ENCODE data around the gene GPRC5C. TPM values are rescaled to one million over a fixed set of nuclear protein-coding genes. Genes with fewer than 3 reads are reported as not detected.

The GPRC5C gene
- total and polyA plus RNA-seq, 2 experiments from 2014 or later = 1.6 to 2.7 TPM

GRCh38 chr17:74449773-74450172 lies 17.9 kb downstream of the GPRC5C start:
- Histone ChIP-seq H3K4me3 (no peak overlapping the region), H3K9ac (no peak overlapping the region), H3K36me3 (ENCODE audit: low read depth) (no peaks in the 10 kb centered on the region), H3K9me3 (ENCODE audit: low read depth) (no peaks in the 10 kb centered on the region), H3K4me2 (ENCODE audit: unreplicated experiment) (no peak overlapping the region), H2AFZ (no peak overlapping the region), H4K20me1 (ENCODE audit: insufficient read depth) (no peaks in the 10 kb centered on the region), H3K79me2 (ENCODE audit: insufficient read depth) (no peaks in the 10 kb centered on the region), H3K27ac (no peak overlapping the region), H3K4me1 (ENCODE audit: insufficient read depth) (peaks cover 4% of the 10 kb centered on the region; the same call in 1 of the 2 replicates), H3F3A (ENCODE audit: insufficient read depth) (no peaks in the 10 kb centered on the region), H3K27me3 (replicated peaks; ENCODE audit: insufficient read depth) (0 out of 2 replicates have a peak, but pooled peaks cover 4% of the 10 kb centered on the region), H3K9me2 (ENCODE audit: insufficient read depth) (no peaks in the 10 kb centered on the region)
- in situ Hi-C loops (cut with MboI) = no loop called here
- 67 to 85% methylated on average over 5 of the region's 5 CpGs for WGBS, 2 experiments (ENCODE audit: low coverage in 1 of 2, low lambda C conversion rate in 2 of 2, missing lambda C conversion rate in 2 of 2)
- no peak for TF ChIP-seq EZH2phosphoT487 (IDR thresholded peaks at IDR 0.05; ENCODE audit: insufficient read depth, low read depth)
- TF ChIP-seq EZH2 (IDR thresholded peaks at IDR 0.05; ENCODE audit: insufficient read depth, poor library complexity, severe bottlenecking) = no peak
- DNase-seq = no peak

DNA sequence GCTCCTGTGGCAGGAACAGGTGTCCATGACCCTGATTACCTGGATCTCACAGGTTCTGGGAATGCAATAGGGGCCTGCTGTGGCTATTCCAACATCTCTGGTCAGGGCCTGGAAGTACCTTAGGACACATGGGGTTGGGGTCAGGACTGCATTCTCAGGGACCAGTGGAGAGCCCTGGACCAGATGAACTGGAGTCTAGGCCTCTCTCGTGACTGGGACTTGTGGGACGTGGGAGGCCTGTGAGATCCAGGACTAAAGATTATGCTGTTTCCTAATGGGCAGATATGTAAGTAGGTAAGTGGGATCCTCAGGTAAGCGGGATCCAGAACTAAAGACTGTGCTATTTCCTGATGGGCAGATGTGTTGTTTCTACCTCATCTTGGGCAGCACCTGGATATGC lies 18.3 kb downstream of the GPRC5C start:
- Histone ChIP-seq H2AFZ (no peak overlapping the region), H3K79me2 (ENCODE audit: insufficient read depth) (no peaks in the 10 kb centered on the region), H3K4me2 (ENCODE audit: unreplicated experiment) (no peak overlapping the region), H3F3A (ENCODE audit: insufficient read depth) (no peaks in the 10 kb centered on the region), H3K36me3 (ENCODE audit: low read depth) (no peaks in the 10 kb centered on the region), H3K9ac (no peak overlapping the region), H3K27ac (no peak overlapping the region), H3K4me3 (no peak overlapping the region), H3K4me1 (ENCODE audit: insufficient read depth) (peaks cover 4% of the 10 kb centered on the region; the same call in 1 of the 2 replicates), H3K27me3 (replicated peaks; ENCODE audit: insufficient read depth) (0 out of 2 replicates have a peak, but pooled peaks cover 4% of the 10 kb centered on the region), H3K9me3 (ENCODE audit: low read depth) (no peaks in the 10 kb centered on the region), H4K20me1 (ENCODE audit: insufficient read depth) (no peaks in the 10 kb centered on the region), H3K9me2 (ENCODE audit: insufficient read depth) (no peaks in the 10 kb centered on the region)
- in situ Hi-C loops (cut with MboI) = no loop called here
- TF ChIP-seq EZH2 (IDR thresholded peaks at IDR 0.05; ENCODE audit: insufficient read depth, poor library complexity, severe bottlenecking) (no peak), EZH2phosphoT487 (IDR thresholded peaks at IDR 0.05; ENCODE audit: insufficient read depth, low read depth) (no peak)
- 84 to 98% methylated on average over 3 of the region's 3 CpGs for WGBS, 2 experiments (ENCODE audit: low coverage in 1 of 2, low lambda C conversion rate in 2 of 2, missing lambda C conversion rate in 2 of 2)
- no peak for DNase-seq

DNA sequence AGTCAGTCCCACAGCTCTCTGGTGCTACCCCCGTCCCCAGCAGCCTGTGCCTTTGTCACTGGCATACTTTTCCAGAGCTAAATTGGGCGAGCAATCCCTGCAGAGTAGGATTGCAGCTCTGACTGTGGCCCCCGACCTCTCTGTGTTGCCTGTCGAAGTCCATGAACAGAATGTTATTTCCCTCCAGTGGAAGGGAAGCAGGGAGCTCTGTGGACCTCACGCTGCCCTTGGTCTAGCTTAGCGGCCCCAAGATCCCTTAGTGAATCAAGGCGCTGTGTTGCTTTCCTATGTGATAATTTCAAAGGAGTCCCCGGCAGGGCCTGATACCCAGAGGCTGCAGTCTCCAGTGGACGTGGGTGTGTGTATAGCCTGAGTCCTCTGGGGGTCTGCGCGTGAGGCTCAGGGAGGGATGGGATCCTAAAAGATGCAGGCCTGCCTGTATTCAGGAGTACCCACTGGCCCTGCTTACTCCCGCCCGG lies 19.1 kb downstream of the GPRC5C start:
- Histone ChIP-seq H3K9me2 (ENCODE audit: insufficient read depth) (no peaks in the 10 kb centered on the region), H3K9me3 (ENCODE audit: low read depth) (no peaks in the 10 kb centered on the region), H3K4me2 (ENCODE audit: unreplicated experiment) (no peak overlapping the region), H3K36me3 (ENCODE audit: low read depth) (no peaks in the 10 kb centered on the region), H2AFZ (no peak overlapping the region), H3K4me1 (ENCODE audit: insufficient read depth) (peaks cover 4% of the 10 kb centered on the region; the same call in 1 of the 2 replicates), H3K79me2 (ENCODE audit: insufficient read depth) (no peaks in the 10 kb centered on the region), H3K27ac (no peak overlapping the region), H3K27me3 (replicated peaks; ENCODE audit: insufficient read depth) (no peaks in the 10 kb centered on the region), H3F3A (ENCODE audit: insufficient read depth) (no peaks in the 10 kb centered on the region), H3K4me3 (no peak overlapping the region), H3K9ac (no peak overlapping the region), H4K20me1 (ENCODE audit: insufficient read depth) (no peaks in the 10 kb centered on the region)
- DNase-seq = no peak
- in situ Hi-C loops (cut with MboI) = no loop called here
- 73 to 75% methylated on average over 13 of the region's 13 CpGs for WGBS, 2 experiments (ENCODE audit: low coverage in 1 of 2, low lambda C conversion rate in 2 of 2, missing lambda C conversion rate in 2 of 2)
- no peak for TF ChIP-seq EZH2 (IDR thresholded peaks at IDR 0.05; ENCODE audit: insufficient read depth, poor library complexity, severe bottlenecking)
- TF ChIP-seq EZH2phosphoT487 (IDR thresholded peaks at IDR 0.05; ENCODE audit: insufficient read depth, low read depth) = no peak

DNA sequence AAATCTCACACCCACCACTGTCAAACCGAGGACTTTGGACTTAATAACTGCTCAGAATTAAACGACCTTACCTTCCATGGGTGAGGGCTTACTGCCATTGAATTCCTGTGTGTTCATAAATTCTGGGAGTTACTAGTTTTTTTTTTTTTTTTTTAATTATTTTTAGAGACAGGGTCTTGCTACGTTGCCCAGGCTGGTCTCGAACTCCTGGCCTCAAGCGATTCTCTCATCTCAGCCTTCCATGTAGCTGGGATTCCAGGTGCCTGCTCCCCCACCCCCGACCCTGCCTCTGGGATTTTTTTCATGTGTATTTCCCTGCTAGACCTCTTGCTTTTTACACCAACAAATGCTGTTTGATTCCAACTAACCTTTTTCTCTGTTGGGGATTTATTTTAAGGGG lies 19.7 kb downstream of the GPRC5C start:
- in situ Hi-C loops (cut with MboI) = no loop called here

More for the DNA sequence above, 19.7 kb downstream of the GPRC5C start:
- no peak overlapping the region for H3K27ac ChIP-seq
- no peaks in the 10 kb centered on the region for H3F3A ChIP-seq (ENCODE audit: insufficient read depth)
- no peaks in the 10 kb centered on the region for H3K9me2 ChIP-seq (ENCODE audit: insufficient read depth)
- no peaks in the 10 kb centered on the region for H3K79me2 ChIP-seq (ENCODE audit: insufficient read depth)
- no peak overlapping the region for H3K4me2 ChIP-seq (ENCODE audit: unreplicated experiment)
- no peaks in the 10 kb centered on the region for H3K36me3 ChIP-seq (ENCODE audit: low read depth)
- no peaks in the 10 kb centered on the region for H4K20me1 ChIP-seq (ENCODE audit: insufficient read depth)
- H3K9me3 ChIP-seq (ENCODE audit: low read depth) = no peaks in the 10 kb centered on the region
- no peak overlapping the region for H3K9ac ChIP-seq
- DNase-seq = no peak
- H3K4me3 ChIP-seq = no peak overlapping the region
- H3K4me1 ChIP-seq (ENCODE audit: insufficient read depth) = peaks cover 4% of the 10 kb centered on the region; the same call in 1 of the 2 replicates
- WGBS, 2 experiments (ENCODE audit: low coverage in 1 of 2, low lambda C conversion rate in 2 of 2, missing lambda C conversion rate in 2 of 2) = 27 to 65% methylated on average over 3 to 6 of the region's 6 CpGs
- H3K27me3 ChIP-seq (replicated peaks; ENCODE audit: insufficient read depth) = no peaks in the 10 kb centered on the region
- no peak overlapping the region for H2AFZ ChIP-seq
- no peak for TF ChIP-seq EZH2 (IDR thresholded peaks at IDR 0.05; ENCODE audit: insufficient read depth, poor library complexity, severe bottlenecking)
- TF ChIP-seq EZH2phosphoT487 (IDR thresholded peaks at IDR 0.05; ENCODE audit: insufficient read depth, low read depth) = no peak

Data from GM23248 (cell line).